Lung (tissue), 16 donors: Measurements from ENCODE around the gene FES. TPM values are rescaled to one million over a fixed set of nuclear protein-coding genes. Genes with fewer than 3 reads are reported as not detected.

ENCODE experiments used
- ATAC-seq: fragments of 200-7000 bp; cut with Tn5 transposase; one replicate; pipeline ENCODE4 v1.9.1; 2020; ENCODE audit warnings: moderate number of reproducible peaks; ENCODE audit not compliant: insufficient read depth, low FRiP score
- DNase-seq, 3 donors: peaks; one replicate each; pipeline ENCODE4 v3.0.0-alpha.2; 2013 to 2017
- H3K27ac ChIP-seq, 2 donors: one replicate each; pipeline ENCODE4 v1.5.1; 2013; ENCODE audit warnings: mild to moderate bottlenecking in 2 of 2, moderate library complexity in 2 of 2, control low read depth in 1 of 2, inconsistent platforms in 1 of 2, low read depth in 1 of 2, low read length in 1 of 2
- H3K27me3 ChIP-seq, 3 donors: one replicate each; pipeline ENCODE4 v1.5.1; 2013; ENCODE audit warnings: low read length in 2 of 3; ENCODE audit not compliant: control insufficient read depth in 3 of 3, insufficient read depth in 3 of 3
- H3K36me3 ChIP-seq, 4 donors: one replicate each; pipeline ENCODE4 v1.5.1; 2013; ENCODE audit warnings: low read length in 4 of 4, mild to moderate bottlenecking in 1 of 4, moderate library complexity in 1 of 4; ENCODE audit not compliant: control insufficient read depth in 4 of 4, insufficient read depth in 4 of 4
- H3K4me1 ChIP-seq, 5 donors: one replicate each; pipeline ENCODE4 v1.5.1; 2013; ENCODE audit warnings: low read length in 5 of 5, mild to moderate bottlenecking in 2 of 5, moderate library complexity in 1 of 5; ENCODE audit not compliant: control insufficient read depth in 5 of 5, insufficient read depth in 5 of 5
- H3K4me3 ChIP-seq: one replicate; pipeline ENCODE4 v1.5.1; 2013; ENCODE audit warnings: mild to moderate bottlenecking, control low read depth, moderate library complexity
- H3K9ac ChIP-seq, 2 donors: one replicate each; pipeline ENCODE4 v1.5.1; 2013; ENCODE audit warnings: low read length in 2 of 2, control low read depth in 1 of 2; ENCODE audit not compliant: insufficient read depth in 1 of 2
- H3K9me3 ChIP-seq, 4 donors: one replicate each; pipeline ENCODE4 v1.5.1; 2013; ENCODE audit warnings: low read length in 3 of 4, mild to moderate bottlenecking in 1 of 4, moderate library complexity in 1 of 4; ENCODE audit not compliant: control insufficient read depth in 4 of 4, insufficient read depth in 3 of 4
- WGBS, 2 donors: extraction: QIAGEN DNeasy Blood & Tissue Kit; methylation state at CpG; one replicate each; pipeline ENCODE4 v1.1.7; 2013; 5-methylcytosine and 5-hydroxymethylcytosine counted together
- long read RNA-seq, 5 donors: transcript quantifications; one replicate each; lab custom pipeline, GENCODE V29; 2026
- polyA plus RNA-seq, 2 donors: library from polyadenylated mRNA; stranded (reverse); fragments of 200-250 nt; gene quantifications; one replicate each; pipeline ENCODE4 v1.2.1, GENCODE V29; 2013
- total RNA-seq, 2 donors: library from RNA; depleted of rRNA in 1 of 2; stranded (reverse); fragments of >200 nt in 1 of 2; gene quantifications; one replicate each; pipeline ENCODE4 v1.2.1, GENCODE V29; 2014 to 2021
- TF ChIP-seq, protein P1 (sequence below): IDR thresholded peaks from 2 replicates; pipeline ENCODE4 v1.5.1; 2012; ENCODE audit warnings: mild to moderate bottlenecking; ENCODE audit errors: control extremely low read depth, extremely low read depth
- donor health status: control.
- donor health status: control.
- donor health status: Bipolar disorder and iron deficiency.
- donor health status: healthy.
- donor health status: DM: yes; HTN: yes; CAD: no.

The FES gene
- 10 to 100 TPM; 48.1 to 62.9 TPM for total RNA-seq
- polyA plus RNA-seq, result 100 to 1,000 TPM in 1 of 2 donors, 10 to 100 TPM in 1; 25.7 to 104 TPM
- long read RNA-seq, donor 1, partial matches to known transcripts, result 5 of 6 reads
- long read RNA-seq, donor 1, other reads (novel, unspliced or antisense), result 0 of 6 reads
- long read RNA-seq, donor 2, result 0 reads
- long read RNA-seq, donor 3, partial matches to known transcripts, result 0 of 2 reads
- long read RNA-seq, donor 3, other reads (novel, unspliced or antisense), result 0 of 2 reads
- long read RNA-seq, donor 4, partial matches to known transcripts, result 0 of 1 reads
- long read RNA-seq, donor 4, other reads (novel, unspliced or antisense), result 0 of 1 reads
- long read RNA-seq, donor 5, result 0 reads

DNA sequence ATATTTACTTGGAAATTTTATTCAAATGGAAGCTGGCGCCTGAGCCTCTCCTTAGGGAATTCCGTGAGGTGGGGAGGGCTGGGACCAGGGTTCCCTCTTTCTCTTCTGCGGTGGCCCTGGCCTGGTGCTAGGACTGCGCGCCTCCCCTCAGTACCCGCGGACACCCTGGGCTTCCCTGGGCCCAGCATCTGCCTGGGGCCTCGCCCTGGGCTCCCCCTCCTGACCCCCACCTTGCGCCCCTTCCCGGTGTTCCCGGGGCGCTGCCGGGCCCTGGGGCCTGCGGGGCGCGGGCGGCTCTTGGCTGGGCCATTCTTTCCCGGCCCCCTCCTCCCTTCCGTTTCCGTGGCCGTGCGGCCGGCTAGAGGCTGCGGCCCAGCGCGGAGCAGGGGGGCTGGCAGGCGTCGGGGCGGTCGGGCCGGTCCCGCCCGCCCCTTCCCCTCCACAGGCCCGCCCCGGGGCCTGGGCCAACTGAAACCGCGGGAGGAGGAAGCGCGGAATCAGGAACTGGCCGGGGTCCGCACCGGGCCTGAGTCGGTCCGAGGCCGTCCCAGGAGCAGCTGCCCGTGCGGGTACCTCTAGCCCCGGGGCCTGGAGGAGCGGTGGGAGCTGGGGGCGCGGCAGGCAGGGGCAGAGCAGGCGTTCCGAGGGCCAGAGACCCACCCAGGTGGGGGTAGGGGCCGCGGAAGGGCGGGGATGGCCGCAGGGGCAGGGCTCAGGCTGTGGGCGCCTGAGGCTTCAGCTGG lies at the start of gene FES:
Gene FES (plus strand): TSS at position 529 of the 743 bp plus-strand sequence. CDS start 542 bp downstream, outside the sequence.
- peak; percentile 73 for ATAC-seq
- peak within 1 kb of the TSS; percentile 89 to 90 for H3K27ac ChIP-seq

DNA sequence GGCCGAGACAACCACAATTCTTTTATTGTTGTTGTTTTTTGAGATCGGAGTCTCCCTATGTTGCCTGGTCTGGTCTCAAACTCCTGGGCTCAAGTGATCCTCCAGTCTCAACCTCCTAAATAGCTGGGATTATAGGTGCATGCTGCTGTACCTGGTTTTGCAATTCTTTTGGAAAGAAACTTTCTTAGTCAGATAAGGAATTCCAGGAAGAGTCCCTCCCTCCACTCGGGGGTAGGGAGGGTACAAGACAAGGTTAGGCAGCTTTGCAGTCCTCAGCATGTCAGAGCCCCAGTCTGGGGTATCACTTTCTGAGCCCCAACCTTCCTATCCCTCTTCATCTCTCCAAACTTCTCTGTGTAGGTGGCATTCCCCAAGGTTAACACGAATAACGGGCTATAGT lies 49.7 kb upstream of the FES start:
- DNase-seq (no peak), ATAC-seq (no peak)
- WGBS, 2 donors, result 63 to 69% methylated on average over 5 of the region's 5 CpGs
- no peaks in the 10 kb centered on the region for H3K36me3 ChIP-seq
- H3K4me1 ChIP-seq, result peaks cover 0 to 10% (median 0%) of the 10 kb centered on the region in 5 donors
- no peak overlapping the region for H3K9ac ChIP-seq
- H3K9me3 ChIP-seq, result no peaks in the 10 kb centered on the region
- no peak overlapping the region for H3K27ac ChIP-seq
- H3K4me3 ChIP-seq, result no peak overlapping the region
- TF ChIP-seq, protein P1, sequence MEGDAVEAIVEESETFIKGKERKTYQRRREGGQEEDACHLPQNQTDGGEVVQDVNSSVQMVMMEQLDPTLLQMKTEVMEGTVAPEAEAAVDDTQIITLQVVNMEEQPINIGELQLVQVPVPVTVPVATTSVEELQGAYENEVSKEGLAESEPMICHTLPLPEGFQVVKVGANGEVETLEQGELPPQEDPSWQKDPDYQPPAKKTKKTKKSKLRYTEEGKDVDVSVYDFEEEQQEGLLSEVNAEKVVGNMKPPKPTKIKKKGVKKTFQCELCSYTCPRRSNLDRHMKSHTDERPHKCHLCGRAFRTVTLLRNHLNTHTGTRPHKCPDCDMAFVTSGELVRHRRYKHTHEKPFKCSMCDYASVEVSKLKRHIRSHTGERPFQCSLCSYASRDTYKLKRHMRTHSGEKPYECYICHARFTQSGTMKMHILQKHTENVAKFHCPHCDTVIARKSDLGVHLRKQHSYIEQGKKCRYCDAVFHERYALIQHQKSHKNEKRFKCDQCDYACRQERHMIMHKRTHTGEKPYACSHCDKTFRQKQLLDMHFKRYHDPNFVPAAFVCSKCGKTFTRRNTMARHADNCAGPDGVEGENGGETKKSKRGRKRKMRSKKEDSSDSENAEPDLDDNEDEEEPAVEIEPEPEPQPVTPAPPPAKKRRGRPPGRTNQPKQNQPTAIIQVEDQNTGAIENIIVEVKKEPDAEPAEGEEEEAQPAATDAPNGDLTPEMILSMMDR, result no peak
- H3K27me3 ChIP-seq, result no peaks in the 10 kb centered on the region

More for the DNA sequence above, at the start of gene FES:
- Histone ChIP-seq H3K27me3 (no peaks in the 10 kb centered on the region), H3K9ac (peak within 1 kb of the TSS; percentile 81 to 82), H3K4me1 (peaks cover 0 to 34% (median 11%) of the 10 kb centered on the region in 5 donors), H3K9me3 (no peaks in the 10 kb centered on the region), H3K4me3 (peak within 1 kb of the TSS; percentile 73), H3K36me3 (peaks cover 9 to 44% (median 17%) of the 10 kb centered on the region in 4 donors)
- TF ChIP-seq, protein P1, result no peak
- WGBS, 2 donors, result 3% methylated on average over 48 to 58 of the region's 58 CpGs
- peak; percentile 78 to 91 (median 81) for DNase-seq

DNA sequence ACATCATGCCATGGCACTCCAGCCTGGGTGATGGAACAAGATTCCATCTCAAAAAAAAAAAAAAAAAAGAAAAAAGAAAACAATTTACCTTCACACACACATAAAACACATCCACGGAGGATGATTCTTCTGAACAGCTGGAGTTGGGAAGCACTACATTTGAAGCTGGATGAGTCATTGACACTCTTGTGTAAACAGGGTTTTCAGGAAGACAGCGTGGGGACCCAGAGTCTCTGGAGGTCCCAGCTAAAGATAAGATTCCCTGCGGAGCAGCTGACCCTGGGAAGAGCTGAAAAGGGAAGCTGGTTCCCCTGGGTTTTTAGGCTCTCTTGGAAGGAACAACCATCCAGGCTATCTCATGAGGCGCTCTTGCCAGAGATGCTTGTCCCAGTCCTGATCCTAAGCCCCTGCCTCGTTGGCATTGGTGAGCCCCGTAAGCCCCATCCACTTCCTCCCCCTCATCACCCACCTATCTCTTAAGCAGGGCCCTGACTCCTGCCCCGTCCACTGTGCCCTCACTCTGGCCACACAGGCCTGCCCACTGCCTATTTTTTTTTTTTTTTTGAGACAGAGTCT lies 47.9 kb upstream of the FES start:
- no peaks in the 10 kb centered on the region for H3K27me3 ChIP-seq
- DNase-seq (no peak), ATAC-seq (no peak)
- peak overlapping the region in 1 of 2 donors; percentile 10 for H3K27ac ChIP-seq
- TF ChIP-seq, protein P1, result no peak
- WGBS, 2 donors, result 55 to 60% methylated on average over 7 of the region's 7 CpGs
- H3K4me1 ChIP-seq, result peaks cover 0 to 8% (median 0%) of the 10 kb centered on the region in 5 donors
- H3K4me3 ChIP-seq, result no peak overlapping the region
- no peaks in the 10 kb centered on the region for H3K36me3 ChIP-seq
- no peak overlapping the region for H3K9ac ChIP-seq
- H3K9me3 ChIP-seq, result no peaks in the 10 kb centered on the region
